HepG2 (cell line): ENCODE measurements around the gene EFCAB14. TPM values are rescaled to one million over a fixed set of nuclear protein-coding genes. Genes with fewer than 3 reads are reported as not detected.

Experiments
- ATF7 ChIP-seq, 2 experiments: fragments of 450-650 bp in 1 of 2; sonication (generic) in 1 of 2; formaldehyde crosslinking in 1 of 2; IDR thresholded peaks; 2 replicates each; pipeline versions ENCODE4 v1.4.0 to v1.6.1; 2016 to 2020; ENCODE audit warnings: antibody characterized with exemption in 1 of 2, mild to moderate bottlenecking in 1 of 2, missing genetic modification reagents in 1 of 2
- GTF2F1 ChIP-seq: fragments of 150-350 bp; IDR thresholded peaks from 2 replicates; pipeline ENCODE4 v1.6.1; 2014; ENCODE audit warnings: low read length
- HMGA1 ChIP-seq: sonication (generic); formaldehyde crosslinking; conservative IDR thresholded peaks from 2 replicates; pipeline ENCODE4 v1.4.0; 2020; ENCODE audit warnings: missing genetic modification reagents
- HOXA3 ChIP-seq: sonication (generic); formaldehyde crosslinking; IDR thresholded peaks from 2 replicates; pipeline ENCODE4 v1.5.0; 2020; ENCODE audit warnings: missing genetic modification reagents
- JUNB ChIP-seq: sonication (generic); formaldehyde crosslinking; IDR thresholded peaks from 2 replicates; pipeline ENCODE4 v1.8.0; 2022; ENCODE audit warnings: missing genetic modification reagents, mild to moderate bottlenecking, borderline replicate concordance
- NFYB ChIP-seq: sonication (generic); formaldehyde crosslinking; IDR thresholded peaks from 2 replicates; pipeline ENCODE4 v1.4.0; 2020; ENCODE audit warnings: missing genetic modification reagents
- RAD51 ChIP-seq: fragments of 450-650 bp; IDR thresholded peaks from 2 replicates; pipeline ENCODE4 v1.6.1; 2016; ENCODE audit warnings: borderline replicate concordance
- RNF219 ChIP-seq: sonication (generic); formaldehyde crosslinking; IDR thresholded peaks from 2 replicates; pipeline ENCODE4 v1.5.0; 2020; ENCODE audit warnings: mild to moderate bottlenecking, missing genetic modification reagents
- SAP130 ChIP-seq: IDR thresholded peaks from 2 replicates; pipeline ENCODE4 v1.6.1; 2016; ENCODE audit warnings: low read depth
- TEAD3 ChIP-seq: optimal IDR thresholded peaks from 2 replicates; pipeline ENCODE3; 2016; ENCODE audit warnings: borderline replicate concordance
- TIGD3 ChIP-seq: sonication (generic); formaldehyde crosslinking; IDR thresholded peaks from 2 replicates; pipeline ENCODE4 v1.5.1; 2020; ENCODE audit warnings: mild to moderate bottlenecking, missing genetic modification reagents, borderline replicate concordance
- ZBTB37 ChIP-seq: sonication (generic); formaldehyde crosslinking; IDR thresholded peaks from 2 replicates; pipeline ENCODE4 v1.4.0; 2020; ENCODE audit warnings: mild to moderate bottlenecking, missing genetic modification reagents
- ZMYM3 ChIP-seq: sonication (generic); formaldehyde crosslinking; IDR thresholded peaks from 2 replicates; pipeline ENCODE4 v1.5.1; 2020; ENCODE audit warnings: mild to moderate bottlenecking, missing genetic modification reagents
- ZNF124 ChIP-seq: sonication (generic); formaldehyde crosslinking; IDR thresholded peaks from 2 replicates; pipeline ENCODE4 v1.4.0; 2020; ENCODE audit warnings: missing genetic modification reagents
- ZNF367 ChIP-seq: sonication (generic); formaldehyde crosslinking; IDR thresholded peaks from 2 replicates; pipeline ENCODE4 v1.4.0; 2020; ENCODE audit warnings: missing genetic modification reagents, borderline replicate concordance
- ZNF446 ChIP-seq: sonication (generic); formaldehyde crosslinking; IDR thresholded peaks from 2 replicates; pipeline ENCODE4 v1.5.0; 2020; ENCODE audit warnings: mild to moderate bottlenecking, missing genetic modification reagents
- ZNF503 ChIP-seq: sonication (generic); formaldehyde crosslinking; IDR thresholded peaks from 2 replicates; pipeline ENCODE4 v1.4.0; 2020; ENCODE audit warnings: missing genetic modification reagents
- ZNF720 ChIP-seq: sonication (generic); formaldehyde crosslinking; IDR thresholded peaks from 2 replicates; pipeline ENCODE4 v1.4.0; 2020; ENCODE audit warnings: missing genetic modification reagents
- ZNF792 ChIP-seq: IDR thresholded peaks from 2 replicates; pipeline ENCODE4 v1.6.1; 2016
- ZSCAN21 ChIP-seq: sonication (generic); formaldehyde crosslinking; IDR thresholded peaks from 2 replicates; pipeline ENCODE4 v1.8.0; 2022; ENCODE audit warnings: mild to moderate bottlenecking, missing genetic modification reagents, moderate library complexity, borderline replicate concordance
- ZSCAN30 ChIP-seq: sonication (generic); formaldehyde crosslinking; IDR thresholded peaks from 2 replicates; pipeline ENCODE4 v1.5.0; 2020; ENCODE audit warnings: mild to moderate bottlenecking, missing genetic modification reagents
- ZXDC ChIP-seq: sonication (generic); formaldehyde crosslinking; IDR thresholded peaks from 2 replicates; pipeline ENCODE4 v1.5.0; 2020; ENCODE audit warnings: mild to moderate bottlenecking, missing genetic modification reagents
- polyA plus RNA-seq, 8 experiments: library from polyadenylated mRNA; depleted of rRNA in 3 of 8; stranded (reverse) in 7 of 8; unstranded in 1 of 8; fragments of >200 nt; fragmentation: Illumina TruSeq in 4 of 8; extraction: Trizol in 4 of 8; gene quantifications; 2 replicates each; pipeline versions ENCODE4 v1.2.1 to v1.2.3, GENCODE V29; 2011 to 2016; ENCODE audit warnings: low read depth in 4 of 8, missing spikeins in 1 of 8, mixed read lengths in 1 of 8; ENCODE audit not compliant: insufficient read depth in 1 of 8
- total RNA-seq, 5 experiments: library from RNA; depleted of rRNA; stranded (reverse); fragments of >200 nt; fragmentation: Illumina TruSeq; extraction: Trizol; gene quantifications; 2 replicates each; pipeline ENCODE4 v1.2.3, GENCODE V29; 2016; ENCODE audit warnings: low read depth in 1 of 5

Gene EFCAB14
- total and polyA plus RNA-seq, 2 of the 13 experiments (the other 11 are each of a cell fraction or from before 2014, with no cell fraction given) = 13.4 to 17.9 TPM

- no peak; the same call in 1 of the 2 replicates for TF ChIP-seq ZNF124 (CRISPR knock-in tag)
- TF ChIP-seq NFYB (CRISPR knock-in tag) = no peak
- TF ChIP-seq ZNF446 (CRISPR knock-in tag) = no peak
- TF ChIP-seq RNF219 (CRISPR knock-in tag) = no peak
- no peak for TF ChIP-seq ZBTB37
- peak; percentile 64; the same call in 1 of the 2 replicates for TF ChIP-seq ZSCAN21 (CRISPR knock-in tag)
- TF ChIP-seq JUNB (CRISPR knock-in tag) = no peak
- TF ChIP-seq ZSCAN30 (CRISPR knock-in tag) = 0 out of 2 replicates have a peak, but pooled peaks have one; percentile 48
- TF ChIP-seq ZNF720 (CRISPR knock-in tag) = no peak
- TF ChIP-seq SAP130 (CRISPR knock-in tag) = peak; percentile 61
- TF ChIP-seq ZMYM3 (CRISPR knock-in tag) = no peak
- TF ChIP-seq ZXDC (CRISPR knock-in tag) = no peak
- TF ChIP-seq GTF2F1 = no peak
- no peak for TF ChIP-seq ZNF503 (CRISPR knock-in tag)
- TF ChIP-seq TEAD3 = peak; percentile 67
- TF ChIP-seq ATF7 (IDR thresholded peaks at IDR 0.05) = no peak
- TF ChIP-seq ATF7 (CRISPR knock-in tag; IDR thresholded peaks at IDR 0.05) = no peak
- TF ChIP-seq TIGD3 (CRISPR knock-in tag) = no peak
- TF ChIP-seq ZNF792 (CRISPR knock-in tag) = peak; percentile 93
- TF ChIP-seq HMGA1 = no peak
- TF ChIP-seq ZNF367 (CRISPR knock-in tag) = no peak
- TF ChIP-seq HOXA3 (CRISPR knock-in tag) = 0 out of 2 replicates have a peak, but pooled peaks have one; percentile 34
- no peak for TF ChIP-seq RAD51
Observed at GRCh38 chr1:46735708-46736324, 16.9 kb upstream of the EFCAB14 start (continued).
